ENCODE measurements around the gene AFAP1L1.

Gene AFAP1L1

GRCh38 chr5:149341876-149342275, 70.2 kb downstream of the AFAP1L1 start:
- Histone ChIP-seq H4K20me1 (no peaks in the 10 kb centered on the region), H3K27me3 (no peaks in the 10 kb centered on the region), H3K4me3 (no peak overlapping the region), H3K36me3 (peaks cover 6% of the 10 kb centered on the region; the same call in 1 of the 2 replicates), H3K4me2 (no peak overlapping the region), H3K9ac (no peak overlapping the region), H3K27ac (no peak overlapping the region), H3K4me1 (peaks cover 60% of the 10 kb centered on the region), H3K9me3 (no peaks in the 10 kb centered on the region)
- TF ChIP-seq Cebpa-rat (IDR thresholded peaks at IDR 0.05), result no peak

DNA sequence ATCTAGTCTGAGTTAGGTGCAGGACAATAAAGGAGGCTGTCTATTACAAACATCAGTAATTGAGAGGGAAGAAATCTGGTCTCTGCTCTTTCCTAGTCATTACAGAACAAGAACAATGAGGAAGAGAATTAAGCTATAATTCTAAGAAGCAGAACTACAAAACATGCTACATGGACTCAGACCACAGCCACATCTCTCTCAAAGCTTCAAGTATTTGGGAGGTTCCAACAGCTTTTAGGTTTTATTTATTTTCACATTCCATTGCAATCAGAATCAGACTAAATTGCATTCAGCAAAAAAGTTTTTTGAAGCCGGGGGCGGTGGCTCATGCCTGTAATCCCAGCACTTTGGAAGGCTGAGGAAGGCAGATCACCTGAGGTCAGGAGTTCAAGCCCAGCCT, 72.5 kb downstream of the AFAP1L1 start:
- H3K9me3 ChIP-seq, result no peaks in the 10 kb centered on the region
- no peak for TF ChIP-seq Cebpa-rat (IDR thresholded peaks at IDR 0.05)
- H3K4me2 ChIP-seq, result peak overlapping the region; percentile 80
- 0 out of 2 replicates have a peak overlapping the region, but pooled peaks have one; percentile 82 for H3K4me3 ChIP-seq
- no peaks in the 10 kb centered on the region for H3K27me3 ChIP-seq
- H4K20me1 ChIP-seq, result peaks cover 5% of the 10 kb centered on the region; the same call in 1 of the 2 replicates
- no peak overlapping the region for H3K9ac ChIP-seq
- peaks cover 63% of the 10 kb centered on the region for H3K4me1 ChIP-seq
- peak overlapping the region; percentile 95 for H3K27ac ChIP-seq
- peaks cover 23% of the 10 kb centered on the region for H3K36me3 ChIP-seq

- Histone ChIP-seq H3K4me1 (peaks cover 63% of the 10 kb centered on the region), H3K4me3 (peak within 1 kb of the TSS; percentile 82)
These were observed 73.7 kb downstream of the AFAP1L1 start, which contains the start of gene GRPEL2 for GRCh38 chr5:149345147-149345891. TSS of gene GRPEL2 (plus strand) at chr5:149345499. CDS start at chr5:149345540, 41 bp downstream.

DNA sequence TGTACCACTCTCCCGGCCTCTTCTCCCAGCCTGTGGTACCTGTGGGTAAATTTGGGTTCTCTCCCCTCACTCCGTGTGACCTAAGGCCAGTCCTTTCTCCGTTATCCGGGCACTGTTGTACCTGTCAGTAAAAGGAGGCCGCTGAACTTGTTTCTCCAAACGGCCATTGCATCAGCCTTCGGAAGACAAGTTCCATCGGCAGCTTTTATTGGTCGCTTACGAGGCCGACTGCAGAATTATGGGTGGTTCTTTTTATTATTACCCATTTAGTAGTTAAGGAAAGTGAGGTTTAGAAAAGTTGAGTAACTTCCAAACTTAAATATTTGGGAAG, 74.2 kb downstream of the AFAP1L1 start:
- H4K20me1 ChIP-seq, result peaks cover 7% of the 10 kb centered on the region; the same call in 1 of the 2 replicates
- TF ChIP-seq Cebpa-rat (IDR thresholded peaks at IDR 0.05), result no peak
- H3K27ac ChIP-seq, result peak overlapping the region; percentile 95
- peaks cover 34% of the 10 kb centered on the region for H3K36me3 ChIP-seq
- peak overlapping the region; percentile 80 for H3K4me2 ChIP-seq
- peak overlapping the region; percentile 82 for H3K4me3 ChIP-seq
- no peaks in the 10 kb centered on the region for H3K27me3 ChIP-seq
- peaks cover 63% of the 10 kb centered on the region for H3K4me1 ChIP-seq
- H3K9me3 ChIP-seq, result no peaks in the 10 kb centered on the region
- peak overlapping the region; percentile 87 for H3K9ac ChIP-seq

More at GRCh38 chr5:149345147-149345891, 73.7 kb downstream of the AFAP1L1 start, which contains the start of gene GRPEL2:
- Histone ChIP-seq H3K9ac (peak within 1 kb of the TSS; percentile 87), H3K4me2 (peak within 1 kb of the TSS; percentile 80), H4K20me1 (peaks cover 5% of the 10 kb centered on the region; the same call in 1 of the 2 replicates), H3K9me3 (no peaks in the 10 kb centered on the region), H3K27ac (peak within 1 kb of the TSS; percentile 95), H3K36me3 (peaks cover 30% of the 10 kb centered on the region), H3K27me3 (no peaks in the 10 kb centered on the region)
- TF ChIP-seq Cebpa-rat (IDR thresholded peaks at IDR 0.05), result no peak

DNA sequence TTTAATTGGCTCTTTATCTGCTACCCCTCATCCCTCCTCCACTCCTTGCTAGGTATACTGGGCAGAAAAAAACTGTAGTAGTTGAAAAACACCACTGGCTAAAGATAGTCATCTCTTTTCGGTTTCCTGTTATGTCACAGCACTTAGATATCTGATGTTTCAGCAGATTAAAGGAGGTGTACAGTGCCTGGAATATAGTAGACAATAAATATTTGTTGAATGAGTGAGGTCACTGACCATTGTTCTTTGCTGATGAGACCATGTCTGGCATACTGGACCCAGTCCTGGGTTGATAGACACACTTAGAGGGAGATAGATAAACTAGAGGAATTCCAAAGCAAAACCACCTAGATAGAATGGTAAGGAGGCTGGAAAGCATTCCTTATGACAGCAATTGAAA, 76.9 kb downstream of the AFAP1L1 start:
- Histone ChIP-seq H3K9me3 (no peaks in the 10 kb centered on the region), H4K20me1 (peaks cover 22% of the 10 kb centered on the region), H3K4me1 (peaks cover 54% of the 10 kb centered on the region), H3K36me3 (peaks cover 59% of the 10 kb centered on the region), H3K9ac (no peak overlapping the region), H3K4me3 (no peak overlapping the region), H3K27me3 (no peaks in the 10 kb centered on the region), H3K4me2 (peak overlapping the region; percentile 80; the same call in 1 of the 2 replicates), H3K27ac (no peak overlapping the region)
- no peak for TF ChIP-seq Cebpa-rat (IDR thresholded peaks at IDR 0.05)

GRCh38 chr5:149349382-149349781, 77.7 kb downstream of the AFAP1L1 start:
- no peak overlapping the region for H3K4me2 ChIP-seq

GRCh38 chr5:149352169-149352568, 80.5 kb downstream of the AFAP1L1 start:
- no peak overlapping the region for H3K4me3 ChIP-seq
- no peak overlapping the region for H3K9ac ChIP-seq
- H3K4me1 ChIP-seq, result peaks cover 47% of the 10 kb centered on the region
- no peak overlapping the region for H3K4me2 ChIP-seq
- peaks cover 84% of the 10 kb centered on the region for H3K36me3 ChIP-seq
- H3K27me3 ChIP-seq, result no peaks in the 10 kb centered on the region
- no peak for TF ChIP-seq Cebpa-rat (IDR thresholded peaks at IDR 0.05)
- no peak overlapping the region for H3K27ac ChIP-seq
- H4K20me1 ChIP-seq, result peaks cover 25% of the 10 kb centered on the region
- no peaks in the 10 kb centered on the region for H3K9me3 ChIP-seq

More at GRCh38 chr5:149349382-149349781, 77.7 kb downstream of the AFAP1L1 start:
- Histone ChIP-seq H3K9ac (no peak overlapping the region), H3K36me3 (peaks cover 68% of the 10 kb centered on the region), H4K20me1 (peaks cover 26% of the 10 kb centered on the region), H3K4me3 (no peak overlapping the region), H3K4me1 (peaks cover 54% of the 10 kb centered on the region), H3K27me3 (no peaks in the 10 kb centered on the region), H3K27ac (no peak overlapping the region), H3K9me3 (no peaks in the 10 kb centered on the region)
- no peak for TF ChIP-seq Cebpa-rat (IDR thresholded peaks at IDR 0.05)

GRCh38 chr5:149353911-149354310, 82.3 kb downstream of the AFAP1L1 start:
- Histone ChIP-seq H3K27me3 (no peaks in the 10 kb centered on the region), H3K36me3 (peaks cover 69% of the 10 kb centered on the region), H4K20me1 (peaks cover 21% of the 10 kb centered on the region), H3K27ac (0 out of 2 replicates have a peak overlapping the region, but pooled peaks have one; percentile 5), H3K9ac (no peak overlapping the region), H3K4me1 (peaks cover 39% of the 10 kb centered on the region), H3K4me2 (peak overlapping the region; percentile 57), H3K4me3 (no peak overlapping the region), H3K9me3 (no peaks in the 10 kb centered on the region)
- no peak for TF ChIP-seq Cebpa-rat (IDR thresholded peaks at IDR 0.05)

DNA sequence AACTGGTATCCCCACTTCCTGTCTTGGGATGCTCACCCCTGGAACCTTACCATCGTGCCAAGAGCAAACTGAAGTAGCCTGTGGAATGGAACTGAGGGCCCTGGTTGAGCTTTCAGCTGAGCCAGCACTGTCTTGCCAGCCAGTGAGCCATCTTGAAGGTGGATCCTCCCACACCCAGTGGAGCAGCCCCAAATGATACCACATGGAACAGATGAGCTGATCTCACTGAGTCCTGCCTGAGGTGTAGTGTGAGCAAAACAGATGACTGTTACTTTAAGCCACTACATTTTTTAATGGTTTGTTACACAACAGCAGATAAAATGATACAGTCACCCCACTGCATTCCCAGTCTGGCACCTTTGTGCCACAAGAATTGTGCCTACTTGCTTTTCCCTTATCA, 84.0 kb downstream of the AFAP1L1 start:
- Histone ChIP-seq H3K4me3 (no peak overlapping the region), H3K27me3 (no peaks in the 10 kb centered on the region), H4K20me1 (peaks cover 21% of the 10 kb centered on the region), H3K9ac (no peak overlapping the region), H3K4me2 (no peak overlapping the region), H3K27ac (no peak overlapping the region), H3K36me3 (peaks cover 52% of the 10 kb centered on the region), H3K9me3 (no peaks in the 10 kb centered on the region), H3K4me1 (peaks cover 54% of the 10 kb centered on the region)
- TF ChIP-seq Cebpa-rat (IDR thresholded peaks at IDR 0.05), result no peak

- H3K27ac ChIP-seq, result no peak overlapping the region
These were observed 84.7 kb downstream of the AFAP1L1 start for GRCh38 chr5:149356391-149356790.

More at GRCh38 chr5:149356391-149356790, 84.7 kb downstream of the AFAP1L1 start:
- peaks cover 44% of the 10 kb centered on the region for H3K36me3 ChIP-seq
- H3K9me3 ChIP-seq, result no peaks in the 10 kb centered on the region
- no peak overlapping the region for H3K4me2 ChIP-seq
- H4K20me1 ChIP-seq, result peaks cover 15% of the 10 kb centered on the region
- no peaks in the 10 kb centered on the region for H3K27me3 ChIP-seq
- no peak overlapping the region for H3K4me3 ChIP-seq
- no peak overlapping the region for H3K9ac ChIP-seq
- TF ChIP-seq Cebpa-rat (IDR thresholded peaks at IDR 0.05), result no peak
- H3K4me1 ChIP-seq, result peaks cover 54% of the 10 kb centered on the region

All from BLaER1 (cell line).